ENCODE data around the gene ZMYND8.

ZMYND8 gene

DNA sequence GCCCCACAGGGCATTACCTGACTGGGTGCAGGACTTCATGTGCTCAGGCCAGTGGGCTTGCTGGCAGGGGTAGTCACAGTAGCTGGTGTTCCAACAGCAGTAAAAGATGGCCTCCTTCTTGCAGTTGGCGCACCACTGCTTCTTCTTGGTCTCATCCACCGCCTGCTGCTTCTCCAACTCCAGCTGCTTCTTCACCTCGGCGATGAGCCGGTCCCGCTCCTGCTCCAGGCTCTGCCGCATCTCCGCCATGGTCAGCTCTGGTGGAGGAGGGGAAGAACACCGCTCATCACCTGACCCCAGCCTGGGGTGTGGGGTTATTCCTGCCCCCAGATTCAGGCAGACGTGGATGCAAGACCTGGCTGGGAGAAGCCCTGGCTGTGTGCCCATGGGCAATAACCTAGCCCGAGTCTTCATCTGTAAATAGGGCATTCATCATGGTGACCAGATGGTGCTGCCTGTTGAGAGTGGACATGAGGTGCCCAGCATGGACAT is 132.2 kb downstream of the ZMYND8 start:
- no peak overlapping the region for H3K9ac ChIP-seq (ENCODE audit: low read length)
- no peaks in the 10 kb centered on the region for H3K9me2 ChIP-seq (ENCODE audit: low read depth, low read length)
- no peaks in the 10 kb centered on the region for H4K20me1 ChIP-seq (ENCODE audit: insufficient read depth, low read length)
- H3K4me2 ChIP-seq (ENCODE audit: low read length) = no peak overlapping the region
- peaks cover 94% of the 10 kb centered on the region for H3K36me3 ChIP-seq (ENCODE audit: insufficient read depth, low read length)
- no peak overlapping the region for H2AFZ ChIP-seq (ENCODE audit: low read length)
- H3K79me2 ChIP-seq (ENCODE audit: insufficient read depth, low read length) = no peaks in the 10 kb centered on the region
- no peaks in the 10 kb centered on the region for H3K9me3 ChIP-seq (ENCODE audit: low read length)
- TF ChIP-seq EZH2 (IDR thresholded peaks at IDR 0.05; ENCODE audit: borderline replicate concordance, low read length) = no peak
- TF ChIP-seq, protein P1, sequence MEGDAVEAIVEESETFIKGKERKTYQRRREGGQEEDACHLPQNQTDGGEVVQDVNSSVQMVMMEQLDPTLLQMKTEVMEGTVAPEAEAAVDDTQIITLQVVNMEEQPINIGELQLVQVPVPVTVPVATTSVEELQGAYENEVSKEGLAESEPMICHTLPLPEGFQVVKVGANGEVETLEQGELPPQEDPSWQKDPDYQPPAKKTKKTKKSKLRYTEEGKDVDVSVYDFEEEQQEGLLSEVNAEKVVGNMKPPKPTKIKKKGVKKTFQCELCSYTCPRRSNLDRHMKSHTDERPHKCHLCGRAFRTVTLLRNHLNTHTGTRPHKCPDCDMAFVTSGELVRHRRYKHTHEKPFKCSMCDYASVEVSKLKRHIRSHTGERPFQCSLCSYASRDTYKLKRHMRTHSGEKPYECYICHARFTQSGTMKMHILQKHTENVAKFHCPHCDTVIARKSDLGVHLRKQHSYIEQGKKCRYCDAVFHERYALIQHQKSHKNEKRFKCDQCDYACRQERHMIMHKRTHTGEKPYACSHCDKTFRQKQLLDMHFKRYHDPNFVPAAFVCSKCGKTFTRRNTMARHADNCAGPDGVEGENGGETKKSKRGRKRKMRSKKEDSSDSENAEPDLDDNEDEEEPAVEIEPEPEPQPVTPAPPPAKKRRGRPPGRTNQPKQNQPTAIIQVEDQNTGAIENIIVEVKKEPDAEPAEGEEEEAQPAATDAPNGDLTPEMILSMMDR (IDR thresholded peaks at IDR 0.05; ENCODE audit: low read length) = no peak
- H3F3A ChIP-seq (ENCODE audit: insufficient read depth, low read length) = no peaks in the 10 kb centered on the region; the same call in 1 of the 2 replicates
- no peaks in the 10 kb centered on the region for H3K27me3 ChIP-seq (ENCODE audit: insufficient read depth, low read length)
- H3K4me3 ChIP-seq (ENCODE audit: low read depth, low read length, poor library complexity, severe bottlenecking) = no peak overlapping the region
- H3K27ac ChIP-seq (ENCODE audit: low read depth, low read length, poor library complexity, severe bottlenecking) = no peak overlapping the region
- H3K4me1 ChIP-seq (ENCODE audit: insufficient read depth, low read length, severe bottlenecking) = peaks cover 12% of the 10 kb centered on the region

DNA sequence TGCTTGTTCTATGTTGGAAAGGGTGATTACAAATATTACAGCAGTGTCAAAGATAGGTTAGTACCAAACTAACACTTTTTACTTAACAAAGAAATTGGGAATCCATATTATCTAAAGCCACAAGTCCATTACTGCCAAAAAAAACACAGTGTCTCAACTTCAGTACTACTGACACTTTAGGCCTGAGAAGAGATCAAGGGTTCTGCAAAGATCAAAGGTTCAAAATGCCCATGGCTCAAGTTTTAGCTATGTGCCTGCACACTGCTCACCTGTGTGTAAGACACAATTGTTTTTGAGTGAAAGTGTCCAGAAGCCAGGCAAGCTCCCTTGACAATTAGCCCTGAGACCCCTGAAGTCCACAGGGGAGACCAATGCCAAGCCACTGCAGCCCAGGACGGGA is 132.6 kb downstream of the ZMYND8 start:
- Histone ChIP-seq H3K27me3 (ENCODE audit: insufficient read depth, low read length) (no peaks in the 10 kb centered on the region), H3K79me2 (ENCODE audit: insufficient read depth, low read length) (no peaks in the 10 kb centered on the region), H3F3A (ENCODE audit: insufficient read depth, low read length) (no peaks in the 10 kb centered on the region; the same call in 1 of the 2 replicates), H3K4me3 (ENCODE audit: low read depth, low read length, poor library complexity, severe bottlenecking) (no peak overlapping the region), H3K27ac (ENCODE audit: low read depth, low read length, poor library complexity, severe bottlenecking) (no peak overlapping the region), H3K36me3 (ENCODE audit: insufficient read depth, low read length) (peaks cover 91% of the 10 kb centered on the region), H3K4me1 (ENCODE audit: insufficient read depth, low read length, severe bottlenecking) (peaks cover 12% of the 10 kb centered on the region), H3K4me2 (ENCODE audit: low read length) (no peak overlapping the region), H3K9ac (ENCODE audit: low read length) (no peak overlapping the region), H3K9me2 (ENCODE audit: low read depth, low read length) (no peaks in the 10 kb centered on the region), H3K9me3 (ENCODE audit: low read length) (no peaks in the 10 kb centered on the region), H2AFZ (ENCODE audit: low read length) (no peak overlapping the region), H4K20me1 (ENCODE audit: insufficient read depth, low read length) (no peaks in the 10 kb centered on the region)
- no peak for TF ChIP-seq EZH2 (IDR thresholded peaks at IDR 0.05; ENCODE audit: borderline replicate concordance, low read length)

DNA sequence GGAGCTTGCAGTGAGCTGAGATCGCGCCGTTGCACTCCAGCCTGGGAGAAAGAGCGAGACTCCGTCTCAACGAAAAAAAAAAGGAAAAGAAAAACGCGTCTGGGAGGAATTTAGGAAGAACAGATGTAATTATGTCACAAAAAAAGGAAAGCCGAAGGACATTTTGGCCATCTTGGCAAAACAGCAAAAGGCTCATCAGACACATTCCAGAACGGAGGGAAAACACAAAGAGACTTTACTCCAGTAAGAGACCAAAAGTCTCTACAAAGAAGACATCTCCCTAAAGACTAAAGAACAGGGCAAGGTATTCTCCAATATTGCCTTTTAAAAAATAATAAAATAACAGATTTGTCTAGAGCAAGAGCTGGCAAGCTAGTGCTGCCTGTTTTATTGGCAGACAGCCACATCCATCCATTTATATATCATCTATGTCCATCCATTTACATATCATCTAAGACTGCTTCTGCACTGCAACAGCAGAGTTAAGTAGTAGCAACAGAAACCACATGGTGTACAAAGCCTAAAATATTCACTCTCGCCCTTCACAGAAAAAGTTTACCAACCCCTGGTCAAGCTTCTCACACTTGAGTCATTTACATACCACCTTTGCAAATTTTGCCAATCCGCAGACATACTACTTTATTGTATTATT is 133.9 kb downstream of the ZMYND8 start:
- H3K9me2 ChIP-seq (ENCODE audit: low read depth, low read length) = no peaks in the 10 kb centered on the region
- H3K9ac ChIP-seq (ENCODE audit: low read length) = no peak overlapping the region
- no peaks in the 10 kb centered on the region for H4K20me1 ChIP-seq (ENCODE audit: insufficient read depth, low read length)
- no peaks in the 10 kb centered on the region for H3K9me3 ChIP-seq (ENCODE audit: low read length)
- TF ChIP-seq EZH2 (IDR thresholded peaks at IDR 0.05; ENCODE audit: borderline replicate concordance, low read length) = no peak
- TF ChIP-seq, protein P1 (IDR thresholded peaks at IDR 0.05; ENCODE audit: low read length) = no peak
- H3K4me3 ChIP-seq (ENCODE audit: low read depth, low read length, poor library complexity, severe bottlenecking) = no peak overlapping the region
- peaks cover 91% of the 10 kb centered on the region for H3K36me3 ChIP-seq (ENCODE audit: insufficient read depth, low read length)
- H3K4me2 ChIP-seq (ENCODE audit: low read length) = no peak overlapping the region
- H3K79me2 ChIP-seq (ENCODE audit: insufficient read depth, low read length) = no peaks in the 10 kb centered on the region; the same call in 1 of the 2 replicates
- peaks cover 12% of the 10 kb centered on the region for H3K4me1 ChIP-seq (ENCODE audit: insufficient read depth, low read length, severe bottlenecking)
- H3F3A ChIP-seq (ENCODE audit: insufficient read depth, low read length) = no peaks in the 10 kb centered on the region; the same call in 1 of the 2 replicates
- no peak overlapping the region for H2AFZ ChIP-seq (ENCODE audit: low read length)
- no peaks in the 10 kb centered on the region for H3K27me3 ChIP-seq (ENCODE audit: insufficient read depth, low read length)
- no peak overlapping the region for H3K27ac ChIP-seq (ENCODE audit: low read depth, low read length, poor library complexity, severe bottlenecking)

All from OCI-LY1 (cell line).